C4-2B (cell line): ENCODE data around the gene FAM20C.

Experiments
- ZFX ChIP-seq: fragments of 450-650 bp; IDR thresholded peaks from 2 replicates; pipeline ENCODE4 v1.6.1; 2017
- TF ChIP-seq, protein P1 (sequence below): fragments of 450-650 bp; conservative IDR thresholded peaks from 2 replicates; pipeline ENCODE4 v1.5.1; 2017; ENCODE audit warnings: mild to moderate bottlenecking

DNA sequence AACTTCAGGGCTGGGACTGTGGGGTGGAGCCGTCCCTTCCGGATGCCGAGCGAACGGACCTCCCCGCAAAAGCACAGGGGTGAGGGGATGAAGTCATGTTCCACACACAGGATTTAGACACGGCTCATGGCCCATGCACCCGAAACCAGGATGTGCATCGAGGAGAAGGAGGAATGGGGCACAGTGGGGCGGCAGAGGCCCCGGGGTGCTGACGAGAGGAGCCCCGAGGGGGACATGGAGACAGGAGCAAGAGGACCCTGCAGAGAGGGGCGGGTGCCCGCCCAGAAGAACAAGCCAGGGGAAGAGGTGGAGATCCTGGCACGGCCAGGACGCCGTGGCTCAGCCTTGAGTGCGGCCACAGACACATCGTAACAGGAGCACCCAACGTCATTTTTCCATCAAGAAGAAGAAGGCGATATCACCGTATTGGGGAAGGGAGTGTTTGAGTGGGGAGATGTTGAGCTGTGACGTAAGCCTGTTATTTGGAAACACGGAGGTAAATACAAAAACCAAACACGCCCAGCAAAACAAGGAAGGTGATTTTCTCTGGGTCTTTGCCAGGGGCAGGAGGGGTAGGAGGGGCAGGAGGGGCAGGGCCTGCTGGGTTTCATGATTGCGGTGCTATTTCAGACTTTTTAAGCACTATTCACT, 72.3 kb downstream of the FAM20C start:
- TF ChIP-seq, protein P1, sequence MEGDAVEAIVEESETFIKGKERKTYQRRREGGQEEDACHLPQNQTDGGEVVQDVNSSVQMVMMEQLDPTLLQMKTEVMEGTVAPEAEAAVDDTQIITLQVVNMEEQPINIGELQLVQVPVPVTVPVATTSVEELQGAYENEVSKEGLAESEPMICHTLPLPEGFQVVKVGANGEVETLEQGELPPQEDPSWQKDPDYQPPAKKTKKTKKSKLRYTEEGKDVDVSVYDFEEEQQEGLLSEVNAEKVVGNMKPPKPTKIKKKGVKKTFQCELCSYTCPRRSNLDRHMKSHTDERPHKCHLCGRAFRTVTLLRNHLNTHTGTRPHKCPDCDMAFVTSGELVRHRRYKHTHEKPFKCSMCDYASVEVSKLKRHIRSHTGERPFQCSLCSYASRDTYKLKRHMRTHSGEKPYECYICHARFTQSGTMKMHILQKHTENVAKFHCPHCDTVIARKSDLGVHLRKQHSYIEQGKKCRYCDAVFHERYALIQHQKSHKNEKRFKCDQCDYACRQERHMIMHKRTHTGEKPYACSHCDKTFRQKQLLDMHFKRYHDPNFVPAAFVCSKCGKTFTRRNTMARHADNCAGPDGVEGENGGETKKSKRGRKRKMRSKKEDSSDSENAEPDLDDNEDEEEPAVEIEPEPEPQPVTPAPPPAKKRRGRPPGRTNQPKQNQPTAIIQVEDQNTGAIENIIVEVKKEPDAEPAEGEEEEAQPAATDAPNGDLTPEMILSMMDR, result no peak
- no peak for TF ChIP-seq ZFX
